ENCODE results near the gene VAPB. TPM values are rescaled to one million over a fixed set of nuclear protein-coding genes. Genes with fewer than 3 reads are reported as not detected.

The VAPB gene
- polyA plus RNA-seq, 1 donor (not counting 4 experiments of a cell fraction or from before 2014, with no cell fraction given) = 38.0 TPM

- FAIRE-seq (no peak), DNase-seq (ENCODE audit: low read depth, low spot score) (no peak)
- Histone ChIP-seq H3K36me3 (ENCODE audit: control insufficient read depth in 2 of 2, extremely low read depth in 1 of 2, insufficient read depth in 2 of 2, low read length in 2 of 2) (peaks cover 8 to 14% of the 10 kb centered on the region in 2 experiments), H3K27ac (ENCODE audit: control insufficient read depth, insufficient read depth, low read length) (no peak overlapping the region), H3K27me3 (ENCODE audit: control insufficient read depth, extremely low read depth, insufficient read depth, low read length) (no peaks in the 10 kb centered on the region), H3K9me1 (ENCODE audit: control insufficient read depth, extremely low read depth, insufficient read depth, low read length) (no peaks in the 10 kb centered on the region), H3K4me3 (ENCODE audit: control insufficient read depth in 2 of 3, extremely low read depth in 1 of 3, insufficient read depth in 2 of 3, low read depth in 1 of 3, low read length in 3 of 3) (no peak overlapping the region), H2AFZ (ENCODE audit: control insufficient read depth, low read length) (no peak overlapping the region), H3K4me2 (ENCODE audit: control insufficient read depth, extremely low read depth, insufficient read depth, low read depth, low read length) (no peak overlapping the region), H3K9ac (ENCODE audit: control insufficient read depth, extremely low read depth, insufficient read depth, low read length) (no peak overlapping the region), H3K4me1 (ENCODE audit: control insufficient read depth, extremely low read depth, insufficient read depth, low read length) (no peaks in the 10 kb centered on the region), H3K79me2 (ENCODE audit: control insufficient read depth, insufficient read depth, low read length) (no peaks in the 10 kb centered on the region), H4K20me1 (ENCODE audit: control insufficient read depth, extremely low read depth, insufficient read depth, low read length) (no peaks in the 10 kb centered on the region), H3K9me3 (ENCODE audit: control insufficient read depth, low read depth, low read length) (no peaks in the 10 kb centered on the region)
- dilution Hi-C loops (cut with MboI; ENCODE audit: extremely low pct_ligation_motif_present, low sequenced_read_pairs) = no loop called here
- no peak for TF ChIP-seq CTCF (optimal IDR thresholded peaks at IDR 0.05 in 1 of 3, IDR thresholded peaks at IDR 0.05 in 1 of 3, conservative IDR thresholded peaks at IDR 0.05 in 1 of 3; ENCODE audit: extremely low read depth in 1 of 3, insufficient read depth in 2 of 3, low read length in 3 of 3)
- no peak for TF ChIP-seq EZH2 (IDR thresholded peaks at IDR 0.05; ENCODE audit: low read length)
Observed at GRCh38 chr20:58448958-58449357, 59.9 kb downstream of the VAPB start.

- no peak overlapping the region for H3K9ac ChIP-seq (ENCODE audit: control insufficient read depth, extremely low read depth, insufficient read depth, low read length)
Observed at GRCh38 chr20:58449681-58450221, 60.7 kb downstream of the VAPB start.

More at GRCh38 chr20:58449681-58450221, 60.7 kb downstream of the VAPB start:
- Histone ChIP-seq H3K36me3 (ENCODE audit: control insufficient read depth in 2 of 2, extremely low read depth in 1 of 2, insufficient read depth in 2 of 2, low read length in 2 of 2) (peaks cover 7 to 14% of the 10 kb centered on the region in 2 experiments), H3K9me3 (ENCODE audit: control insufficient read depth, low read depth, low read length) (no peaks in the 10 kb centered on the region), H3K27ac (ENCODE audit: control insufficient read depth, insufficient read depth, low read length) (no peak overlapping the region), H3K9me1 (ENCODE audit: control insufficient read depth, extremely low read depth, insufficient read depth, low read length) (no peaks in the 10 kb centered on the region), H3K4me2 (ENCODE audit: control insufficient read depth, extremely low read depth, insufficient read depth, low read depth, low read length) (no peak overlapping the region), H3K79me2 (ENCODE audit: control insufficient read depth, insufficient read depth, low read length) (no peaks in the 10 kb centered on the region), H3K27me3 (ENCODE audit: control insufficient read depth, extremely low read depth, insufficient read depth, low read length) (no peaks in the 10 kb centered on the region), H3K4me3 (ENCODE audit: control insufficient read depth in 2 of 3, extremely low read depth in 1 of 3, insufficient read depth in 2 of 3, low read depth in 1 of 3, low read length in 3 of 3) (no peak overlapping the region), H4K20me1 (ENCODE audit: control insufficient read depth, extremely low read depth, insufficient read depth, low read length) (no peaks in the 10 kb centered on the region), H2AFZ (ENCODE audit: control insufficient read depth, low read length) (no peak overlapping the region), H3K4me1 (ENCODE audit: control insufficient read depth, extremely low read depth, insufficient read depth, low read length) (no peaks in the 10 kb centered on the region)
- DNase-seq (ENCODE audit: low read depth, low spot score) (no peak), FAIRE-seq (no peak)
- dilution Hi-C loops (cut with MboI; ENCODE audit: extremely low pct_ligation_motif_present, low sequenced_read_pairs) = no loop called here
- no peak for TF ChIP-seq CTCF (optimal IDR thresholded peaks at IDR 0.05 in 1 of 3, IDR thresholded peaks at IDR 0.05 in 1 of 3, conservative IDR thresholded peaks at IDR 0.05 in 1 of 3; ENCODE audit: extremely low read depth in 1 of 3, insufficient read depth in 2 of 3, low read length in 3 of 3)
- TF ChIP-seq EZH2 (IDR thresholded peaks at IDR 0.05; ENCODE audit: low read length) = no peak
